Activated gamma-delta T cell treated with Interleukin-2 at 50 U/mL for 16 hours (primary cell): ENCODE measurements around the gene S100A9.
"Not testable (repeated sequence)": the region's sequence is repeated elsewhere in the genome, so short reads cannot be mapped to it uniquely, and the experiment has no call there.

Source experiments
- DNase-seq: peaks from one replicate; pipeline ENCODE4 v3.0.0-alpha.2; 2020

S100A9 gene

GRCh38 chr1:153345187-153346076, 12.2 kb upstream of the S100A9 start:
- DNase-seq: no peak

- DNase-seq: no peak
Observed at GRCh38 chr1:153346077-153346723, 11.5 kb upstream of the S100A9 start.

- not testable (repeated sequence) for DNase-seq
Observed at GRCh38 chr1:153347049-153347448, 10.6 kb upstream of the S100A9 start.

- no peak for DNase-seq
Observed at GRCh38 chr1:153347856-153348255, 9.8 kb upstream of the S100A9 start.

GRCh38 chr1:153348511-153349362, 8.9 kb upstream of the S100A9 start, which contains the start of gene PGLYRP4:
Gene PGLYRP4 (minus strand): TSS chr1:153348841. CDS start chr1:153347932, 909 bp downstream.
- no peak for DNase-seq

- DNase-seq: no peak
Observed at GRCh38 chr1:153349363-153350320, 8.0 kb upstream of the S100A9 start.

GRCh38 chr1:153350321-153350957, 7.2 kb upstream of the S100A9 start:
- DNase-seq: no peak

- peak; percentile 59 for DNase-seq
Observed at GRCh38 chr1:153352523-153352922, 5.1 kb upstream of the S100A9 start.

- DNase-seq: no peak
Observed at GRCh38 chr1:153353226-153353947, 4.3 kb upstream of the S100A9 start.

- DNase-seq: no peak
Observed at GRCh38 chr1:153354515-153355193, 3.0 kb upstream of the S100A9 start.

- no peak for DNase-seq
Observed at GRCh38 chr1:153355445-153356071, 2.1 kb upstream of the S100A9 start.

GRCh38 chr1:153356392-153357075, 1.1 kb upstream of the S100A9 start:
- DNase-seq: no peak

- no peak for DNase-seq
Observed at GRCh38 chr1:153357076-153357852, 390 bp upstream of the S100A9 start.

- no peak for DNase-seq
Observed at GRCh38 chr1:153358691-153358975, 979 bp downstream of the S100A9 start.

GRCh38 chr1:153359241-153359640, 1.6 kb downstream of the S100A9 start:
- no peak for DNase-seq

- no peak for DNase-seq
Observed at GRCh38 chr1:153360190-153360589, 2.5 kb downstream of the S100A9 start.

- DNase-seq: no peak
Observed at GRCh38 chr1:153360592-153361479, 3.2 kb downstream of the S100A9 start.
